Stimulated activated CD4-positive, alpha-beta T cell treated with anti-CD3 and anti-CD28 coated beads, Interleukin-2, amount 100 ng/mL, for 4 hours (primary cell): Measurements from ENCODE around the gene LBR.

Experiments
- DNase-seq: peaks from one replicate; pipeline ENCODE4 v3.0.0-alpha.2; 2020; ENCODE audit warnings: low read depth

The LBR gene

GRCh38 chr1:225464851-225465792, 37.3 kb upstream of the LBR start:
- no peak for DNase-seq

- DNase-seq = no peak
These were observed 35.1 kb upstream of the LBR start for GRCh38 chr1:225462714-225463574.

DNA sequence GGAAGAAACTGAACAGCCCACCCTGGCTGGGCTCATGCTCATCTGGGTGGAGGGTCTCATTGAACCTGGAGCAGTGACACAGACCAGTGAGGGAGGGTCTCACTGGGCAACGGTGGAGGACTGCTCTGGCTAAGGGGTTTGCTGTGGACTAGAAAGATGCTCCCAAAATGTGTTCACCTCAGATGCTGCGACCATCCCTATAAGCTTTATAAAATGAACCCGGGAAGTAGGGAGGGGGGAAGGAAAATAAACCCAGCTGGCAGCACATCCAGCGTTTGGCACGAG, 34.5 kb upstream of the LBR start:
- DNase-seq = no peak

DNA sequence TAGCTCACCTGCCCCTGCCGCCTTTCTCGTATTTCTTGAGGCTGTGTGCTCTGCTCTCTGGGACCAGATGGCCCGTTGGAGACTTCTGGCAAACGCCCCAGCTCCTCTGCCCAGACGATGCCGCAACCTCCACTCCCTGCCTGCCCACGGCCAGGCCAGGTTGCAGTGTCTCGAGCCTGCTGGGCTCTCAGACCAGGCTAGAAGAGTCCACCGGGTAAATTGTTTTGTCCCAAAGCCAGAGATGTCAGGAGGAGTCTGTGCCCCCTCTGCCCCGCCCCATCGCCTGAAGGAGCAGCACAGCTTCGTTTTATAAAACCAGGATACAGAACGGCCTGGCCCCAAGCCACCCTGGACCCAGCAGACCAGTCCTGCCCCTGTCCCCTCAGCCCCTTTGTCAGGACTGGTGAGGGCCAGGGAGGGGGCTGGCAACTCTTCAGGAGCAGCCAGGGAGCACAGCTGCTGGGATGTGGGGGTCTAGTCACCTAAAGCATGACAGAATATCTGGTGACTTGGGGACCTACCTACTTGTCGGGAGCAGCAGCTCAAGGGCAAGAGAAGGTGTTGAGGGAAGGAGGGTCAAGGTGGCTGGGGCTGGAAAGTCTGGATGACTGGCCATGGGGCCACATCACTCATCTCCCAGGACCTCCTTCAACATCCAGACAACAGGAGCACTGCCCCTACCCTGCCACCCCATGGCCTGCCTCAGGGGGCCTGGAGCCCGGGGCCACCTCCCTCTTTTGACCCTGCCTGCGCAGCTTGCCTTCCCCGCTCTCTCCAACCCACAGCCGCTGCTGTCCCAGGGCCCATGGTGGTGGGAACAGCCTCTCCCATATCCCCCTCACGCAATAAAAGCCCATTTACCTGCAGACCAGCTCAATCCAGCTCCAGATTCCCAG, 33.9 kb upstream of the LBR start:
- DNase-seq = no peak

GRCh38 chr1:225460737-225461532, 33.1 kb upstream of the LBR start:
- peak; percentile 43 for DNase-seq

GRCh38 chr1:225460021-225460736, 32.3 kb upstream of the LBR start:
- no peak for DNase-seq

DNA sequence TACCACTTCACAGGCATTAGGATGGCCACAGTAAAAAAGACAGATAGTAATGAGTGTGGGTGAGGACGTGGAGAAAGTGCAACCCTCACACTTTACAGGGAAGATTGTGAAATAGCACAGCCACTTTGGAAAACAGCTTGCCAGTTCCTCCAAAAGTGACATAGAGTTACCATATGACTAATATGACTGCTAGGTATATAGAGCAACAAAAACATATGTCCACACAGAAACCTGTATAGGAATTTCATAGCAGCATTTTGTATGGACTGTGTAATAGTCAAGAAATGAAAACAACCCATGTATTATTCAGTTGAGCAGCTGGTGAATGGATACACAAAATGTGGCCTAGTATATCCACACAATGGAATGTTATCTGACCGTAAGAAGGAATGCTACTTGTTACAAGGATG, 30.4 kb upstream of the LBR start:
- DNase-seq = no peak

DNA sequence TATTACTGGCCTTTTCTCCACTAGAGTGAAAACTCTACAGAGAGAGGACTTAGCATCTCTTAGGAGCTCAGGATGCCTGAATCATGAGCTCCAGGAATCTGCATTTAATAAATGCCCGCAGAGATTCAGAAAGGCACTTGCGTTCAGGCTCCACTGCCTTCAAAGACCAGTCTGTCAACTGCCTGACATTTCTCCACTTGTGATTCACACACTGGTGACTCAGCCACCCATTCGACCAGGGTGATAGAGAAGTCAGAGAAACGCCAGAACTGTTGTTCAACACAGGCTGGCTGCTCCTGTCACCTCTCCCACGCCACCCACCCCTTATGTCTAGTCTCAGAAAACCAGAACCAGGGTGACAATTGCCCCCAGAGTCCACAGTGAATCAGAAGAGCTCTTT, 26.9 kb upstream of the LBR start:
- peak; percentile 82 for DNase-seq

- no peak for DNase-seq
These were observed 26.2 kb upstream of the LBR start for GRCh38 chr1:225453797-225454648.

- no peak for DNase-seq
These were observed 24.1 kb upstream of the LBR start for GRCh38 chr1:225451840-225452515.

- DNase-seq = no peak
These were observed 23.5 kb upstream of the LBR start for GRCh38 chr1:225451340-225451739.

GRCh38 chr1:225450491-225451191, 22.8 kb upstream of the LBR start:
- no peak for DNase-seq

DNA sequence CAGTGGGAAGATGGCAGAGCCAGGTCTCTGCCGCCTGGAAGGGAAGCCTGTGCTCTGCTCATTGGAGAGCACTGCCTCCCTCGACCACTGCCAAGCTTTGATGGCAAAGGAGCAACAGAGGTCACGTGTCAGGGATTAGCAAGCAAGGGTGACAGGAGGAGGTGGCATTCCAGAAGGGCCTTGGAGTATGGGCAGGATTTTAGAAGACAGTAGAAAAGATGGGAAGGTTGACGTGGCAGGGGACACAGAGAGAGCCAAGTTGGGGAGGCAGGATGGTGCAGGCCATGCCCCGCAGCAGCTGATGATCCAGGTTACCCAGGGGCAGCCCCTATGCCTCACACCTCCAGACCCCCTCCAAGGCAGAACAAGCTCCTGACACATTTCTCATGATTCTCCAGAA, 21.9 kb upstream of the LBR start:
- DNase-seq = no peak

- no peak for DNase-seq
These were observed 21.4 kb upstream of the LBR start for GRCh38 chr1:225449261-225449660.

DNA sequence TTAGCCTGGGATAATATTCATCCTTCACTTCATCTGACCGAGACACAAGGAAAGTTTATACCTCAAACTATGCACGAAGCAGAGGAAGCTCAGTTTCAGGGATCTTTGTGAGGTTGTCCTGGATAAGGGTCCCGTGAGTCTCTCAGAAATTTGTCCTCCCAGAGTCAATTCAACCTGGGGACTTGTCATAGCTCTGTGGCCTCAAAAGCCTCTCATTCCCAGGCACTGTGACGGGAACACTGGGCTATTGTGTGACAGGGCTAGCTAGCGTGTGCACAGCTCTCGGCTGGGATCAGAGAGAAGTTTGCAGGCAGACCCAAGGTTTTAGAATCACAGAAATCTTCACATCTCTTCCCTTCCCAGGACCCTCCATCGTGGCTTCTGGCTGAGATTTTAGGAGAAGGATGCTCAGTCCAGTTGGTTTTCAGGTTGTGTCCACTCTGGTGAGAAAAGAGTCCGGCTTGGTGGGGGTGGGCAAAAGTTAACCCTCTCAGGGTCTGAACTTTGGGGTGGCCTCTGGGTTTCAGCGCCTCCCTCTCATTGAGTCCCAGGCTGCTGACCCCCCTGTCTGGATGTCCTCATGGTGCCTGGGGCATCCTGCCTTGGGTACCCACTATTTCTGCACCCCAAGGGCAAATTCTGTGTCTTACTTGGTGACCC, 20.4 kb upstream of the LBR start:
- no peak for DNase-seq

DNA sequence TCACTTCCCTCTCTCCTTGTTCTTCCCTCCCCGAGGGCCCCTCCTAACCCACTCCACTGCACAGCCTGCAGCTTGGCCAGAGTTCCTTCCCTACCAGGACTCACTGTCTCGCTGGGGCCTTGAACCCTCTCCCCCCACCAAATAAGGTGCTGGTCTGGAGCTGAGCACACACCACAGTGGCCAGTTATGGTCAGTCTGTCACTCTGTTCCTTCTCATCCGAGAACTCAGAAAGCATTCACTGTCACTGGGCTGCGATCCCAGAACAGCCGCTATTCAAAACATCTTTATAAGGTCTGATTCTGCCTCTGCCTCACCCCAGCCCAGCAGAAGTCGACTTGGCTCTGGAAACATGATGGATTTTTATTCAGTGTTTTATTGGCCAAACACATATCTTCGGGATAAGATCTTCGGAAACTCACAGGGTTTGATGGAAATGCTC, 19.8 kb upstream of the LBR start:
- DNase-seq = no peak

DNA sequence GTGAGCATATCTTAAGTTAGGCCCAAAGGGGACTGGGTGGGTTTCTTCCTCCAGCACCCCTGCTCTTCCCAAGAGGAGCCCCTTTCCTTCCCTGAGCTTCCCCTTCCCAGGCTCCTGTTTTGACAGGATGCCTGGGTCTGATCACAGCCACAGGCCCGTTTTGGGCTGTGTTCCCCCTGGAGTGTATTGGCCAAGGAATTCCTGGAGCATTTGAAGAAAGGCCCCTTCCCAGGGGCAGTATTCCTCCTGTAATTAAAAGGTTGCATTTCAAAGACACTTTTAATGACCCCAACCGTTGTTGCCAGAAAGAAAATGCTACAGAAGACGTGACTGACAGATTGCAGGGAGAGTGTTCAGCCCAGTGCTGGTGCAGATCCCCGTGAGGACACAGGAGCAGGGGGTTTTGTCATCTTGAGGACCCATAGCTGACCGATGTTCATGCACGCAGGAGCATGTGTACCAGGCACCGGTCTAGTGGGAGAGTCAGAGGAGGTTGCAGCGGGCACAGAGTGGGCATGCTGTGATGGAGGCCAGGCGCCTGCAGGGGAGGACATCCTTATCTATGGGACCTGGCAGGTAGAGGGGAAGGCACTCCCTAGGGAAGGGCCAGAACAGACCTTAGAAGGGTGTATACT, 19.3 kb upstream of the LBR start:
- DNase-seq = no peak

DNA sequence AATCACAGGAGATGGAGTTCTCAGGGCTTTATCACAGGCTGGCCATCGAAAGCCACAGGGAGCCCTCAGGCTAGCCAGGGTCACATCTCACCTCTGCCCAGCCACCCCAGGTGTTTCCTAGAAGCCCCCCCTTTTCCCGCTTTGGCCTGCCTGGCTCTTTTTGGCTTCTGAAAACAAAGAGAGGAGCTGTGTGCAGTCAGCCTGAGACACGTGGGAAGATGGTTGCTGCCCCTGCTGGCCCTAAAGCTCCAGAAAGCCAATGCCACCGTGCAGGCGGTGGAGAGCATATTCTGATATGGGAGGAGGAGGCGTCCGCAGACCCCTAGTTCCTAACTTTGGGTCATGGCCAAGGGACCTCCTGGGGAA, 18.7 kb upstream of the LBR start:
- no peak for DNase-seq
